CD4-positive, alpha-beta T cell (primary cell): ENCODE data around the gene RBMS3. TPM values are rescaled to one million over a fixed set of nuclear protein-coding genes. Genes with fewer than 3 reads are reported as not detected.
A peak's percentile ranks its signal among the peaks of the same experiment; 100 is the strongest.

ENCODE experiments used
- ATAC-seq: fragments of 200-7000 bp; cut with Tn5 transposase; one replicate; pipeline ENCODE4 v1.10.0; 2022; ENCODE audit warnings: mild to moderate bottlenecking; ENCODE audit not compliant: poor library complexity
- CTCF ChIA-PET: fragments of 350-600 bp; sonication (Branson Sonifier 250); formaldehyde crosslinking; loops from one replicate; lab custom pipeline; 2021; ENCODE audit warnings: antibody characterized with exemption, inconsistent platforms; lab: Charles Lee
- POLR2A ChIA-PET: fragments of 350-600 bp; sonication (Branson Sonifier 250); formaldehyde crosslinking; loops from one replicate; lab custom pipeline; 2021; ENCODE audit warnings: antibody characterized with exemption, inconsistent platforms; lab: Charles Lee
- DNase-seq, 14 experiments: peaks; one replicate each; pipeline ENCODE4 v3.0.0-alpha.2; 2013 to 2020; ENCODE audit warnings: mixed read lengths in 2 of 14
- H3K27ac ChIP-seq, 2 donors: one replicate each; pipeline versions ENCODE4 v1.5.1 to v1.7.0; 2013; ENCODE audit warnings: low read length in 2 of 2, low read depth in 1 of 2, mild to moderate bottlenecking in 1 of 2
- H3K27me3 ChIP-seq, 2 experiments: 1 replicate in 1 of 2; 2 replicates in 1 of 2; pipeline versions ENCODE4 v1.6.1 to v1.7.0; 2013; ENCODE audit warnings: low read length in 2 of 2, control low read depth in 1 of 2, mild to moderate bottlenecking in 1 of 2, moderate library complexity in 1 of 2; ENCODE audit not compliant: insufficient read depth in 2 of 2, control insufficient read depth in 1 of 2
- H3K36me3 ChIP-seq: one replicate; pipeline ENCODE4 v1.6.1; 2013; ENCODE audit warnings: low read length, control low read depth; ENCODE audit not compliant: insufficient read depth
- H3K4me1 ChIP-seq: one replicate; pipeline ENCODE4 v1.6.1; 2013; ENCODE audit warnings: low read length, control low read depth; ENCODE audit not compliant: insufficient read depth
- H3K4me3 ChIP-seq: one replicate; pipeline ENCODE4 v1.5.1; 2013; ENCODE audit warnings: mild to moderate bottlenecking, low read length, moderate library complexity
- H3K9me3 ChIP-seq, 2 experiments: 1 replicate in 1 of 2; 2 replicates in 1 of 2; pipeline versions ENCODE4 v1.6.1 to v1.7.0; 2013; ENCODE audit warnings: low read length in 2 of 2, mild to moderate bottlenecking in 2 of 2, control low read depth in 1 of 2, moderate library complexity in 1 of 2; ENCODE audit not compliant: control insufficient read depth in 1 of 2, insufficient read depth in 1 of 2
- H3K27ac Mint-ChIP-seq: one replicate; pipeline ENCODE4 v1.8.0; 2020; ENCODE audit warnings: mixed read lengths
- H3K27me3 Mint-ChIP-seq: one replicate; pipeline ENCODE4 v1.8.0; 2021; ENCODE audit warnings: mixed read lengths
- H3K36me3 Mint-ChIP-seq: one replicate; pipeline ENCODE4 v1.8.0; 2021; ENCODE audit warnings: low read depth, mixed read lengths
- H3K4me1 Mint-ChIP-seq: one replicate; pipeline ENCODE4 v1.8.0; 2021; ENCODE audit warnings: low read depth, mixed read lengths
- H3K4me3 Mint-ChIP-seq: one replicate; pipeline ENCODE4 v1.8.0; 2020; ENCODE audit warnings: mild to moderate bottlenecking, mixed read lengths
- H3K9me3 Mint-ChIP-seq: one replicate; pipeline ENCODE4 v1.8.0; 2020; ENCODE audit warnings: mixed read lengths
- intact Hi-C, 2 experiments: fragments of 100-400 bp; cut with DNase I in 1 of 2; cut with micrococcal nuclease in 1 of 2; formaldehyde crosslinking; loops; one replicate each; pipeline versions ENCODE4 v1.15.1 to v1.9.0; 2023 to 2025; cut with DNase I, micrococcal nuclease
- total RNA-seq, 174 experiments: library from RNA in 2 of 174; stranded (reverse) in 2 of 174; gene quantifications; one replicate each; pipeline ENCODE4 v1.2.3 and lab custom pipeline; 2021 to 2026
- TF ChIP-seq, protein P1 (sequence below): fragments of 200-600 bp; IDR thresholded peaks from one replicate; pipeline ENCODE4 v1.8.0; 2022; ENCODE audit warnings: antibody characterized with exemption, mild to moderate bottlenecking

Gene RBMS3
- total RNA-seq, 2 experiments from 2014 or later = 1.6 to 1.7 TPM

- no peak overlapping the region for H3K27ac ChIP-seq
- Mint-ChIP-seq H3K4me3 (no peak overlapping the region), H3K9me3 (no peaks in the 10 kb centered on the region), H3K27me3 (no peaks in the 10 kb centered on the region), H3K27ac (no peak overlapping the region), H3K4me1 (no peaks in the 10 kb centered on the region), H3K36me3 (no peaks in the 10 kb centered on the region)
- DNase-seq (no peak), ATAC-seq (no peak)
- TF ChIP-seq, protein P1, sequence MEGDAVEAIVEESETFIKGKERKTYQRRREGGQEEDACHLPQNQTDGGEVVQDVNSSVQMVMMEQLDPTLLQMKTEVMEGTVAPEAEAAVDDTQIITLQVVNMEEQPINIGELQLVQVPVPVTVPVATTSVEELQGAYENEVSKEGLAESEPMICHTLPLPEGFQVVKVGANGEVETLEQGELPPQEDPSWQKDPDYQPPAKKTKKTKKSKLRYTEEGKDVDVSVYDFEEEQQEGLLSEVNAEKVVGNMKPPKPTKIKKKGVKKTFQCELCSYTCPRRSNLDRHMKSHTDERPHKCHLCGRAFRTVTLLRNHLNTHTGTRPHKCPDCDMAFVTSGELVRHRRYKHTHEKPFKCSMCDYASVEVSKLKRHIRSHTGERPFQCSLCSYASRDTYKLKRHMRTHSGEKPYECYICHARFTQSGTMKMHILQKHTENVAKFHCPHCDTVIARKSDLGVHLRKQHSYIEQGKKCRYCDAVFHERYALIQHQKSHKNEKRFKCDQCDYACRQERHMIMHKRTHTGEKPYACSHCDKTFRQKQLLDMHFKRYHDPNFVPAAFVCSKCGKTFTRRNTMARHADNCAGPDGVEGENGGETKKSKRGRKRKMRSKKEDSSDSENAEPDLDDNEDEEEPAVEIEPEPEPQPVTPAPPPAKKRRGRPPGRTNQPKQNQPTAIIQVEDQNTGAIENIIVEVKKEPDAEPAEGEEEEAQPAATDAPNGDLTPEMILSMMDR = no peak
- H3K36me3 ChIP-seq = no peaks in the 10 kb centered on the region
- H3K9me3 ChIP-seq = no peaks in the 10 kb centered on the region
- no peaks in the 10 kb centered on the region for H3K4me1 ChIP-seq
- no peaks in the 10 kb centered on the region for H3K27me3 ChIP-seq
- ChIA-PET POLR2A (no interaction called here), CTCF (no interaction called here)
- intact Hi-C loops = no loop called here
- H3K4me3 ChIP-seq = no peak overlapping the region
Observed at GRCh38 chr3:30006111-30006510, 725.2 kb downstream of the RBMS3 start.

DNA sequence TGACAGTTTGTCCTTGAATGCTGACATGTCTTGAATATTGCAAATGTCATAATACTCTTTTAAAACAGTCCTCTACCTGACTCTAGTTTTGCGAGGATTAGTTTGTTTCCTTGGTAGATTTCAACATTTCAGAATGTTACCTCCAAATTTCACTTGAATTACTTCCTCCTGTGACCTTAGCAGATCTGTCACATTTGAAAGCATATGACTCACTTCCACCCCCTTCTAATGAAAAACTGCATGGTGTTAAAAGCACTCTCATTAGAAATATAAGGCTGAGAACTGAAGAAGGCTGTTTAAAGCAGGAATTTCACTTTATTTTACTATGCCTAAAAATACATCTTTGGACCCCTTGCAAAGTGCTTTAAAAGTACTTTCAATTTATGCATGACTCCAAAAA, 726.8 kb downstream of the RBMS3 start:
- H3K9me3 ChIP-seq = no peaks in the 10 kb centered on the region
- Mint-ChIP-seq H3K9me3 (no peaks in the 10 kb centered on the region), H3K27me3 (no peaks in the 10 kb centered on the region), H3K4me1 (no peaks in the 10 kb centered on the region), H3K4me3 (no peak overlapping the region), H3K36me3 (no peaks in the 10 kb centered on the region), H3K27ac (no peak overlapping the region)
- H3K27ac ChIP-seq = no peak overlapping the region
- no peak overlapping the region for H3K4me3 ChIP-seq
- intact Hi-C loops = no loop called here
- no peaks in the 10 kb centered on the region for H3K4me1 ChIP-seq
- POLR2A ChIA-PET = no interaction called here
- ATAC-seq (no peak), DNase-seq (peak in 1 of 14 experiments; percentile 11)
- TF ChIP-seq, protein P1 = no peak
- H3K27me3 ChIP-seq = no peaks in the 10 kb centered on the region
- H3K36me3 ChIP-seq = no peaks in the 10 kb centered on the region
- CTCF ChIA-PET = no interaction called here

GRCh38 chr3:30011237-30011803, 730.4 kb downstream of the RBMS3 start:
- intact Hi-C loops = loop anchor here in 1 of 2 experiments (5.0 to 10.0 kb wide), 2 partner anchors 1121 to 1753 kb away; no protein-coding TSS in a partner anchor
- TF ChIP-seq, protein P1 = no peak
- Histone ChIP-seq H3K36me3 (no peaks in the 10 kb centered on the region), H3K27ac (no peak overlapping the region), H3K9me3 (no peaks in the 10 kb centered on the region), H3K27me3 (no peaks in the 10 kb centered on the region), H3K4me1 (no peaks in the 10 kb centered on the region), H3K4me3 (no peak overlapping the region)
- H3K27me3 Mint-ChIP-seq = no peaks in the 10 kb centered on the region
- H3K36me3 Mint-ChIP-seq = no peaks in the 10 kb centered on the region
- DNase-seq (no peak), ATAC-seq (no peak)
- ChIA-PET CTCF (interaction anchor here (0.6 kb wide), 1 partner anchor 145 kb away, joined by 3 read pairs; no protein-coding TSS in a partner anchor), POLR2A (no interaction called here)
- H3K9me3 Mint-ChIP-seq = no peaks in the 10 kb centered on the region
- no peak overlapping the region for H3K27ac Mint-ChIP-seq
- H3K4me3 Mint-ChIP-seq = no peak overlapping the region
- no peaks in the 10 kb centered on the region for H3K4me1 Mint-ChIP-seq
